8988T (cell line): ENCODE data around the gene STX1A.

Experiments
- DNase-seq: peaks from one replicate; pipeline ENCODE4 v3.0.0; 2011

Gene STX1A

GRCh38 chr7:73706126-73707044, 13.1 kb downstream of the STX1A start:
- peak; percentile 94 for DNase-seq

- DNase-seq = no peak
These were observed 13.9 kb downstream of the STX1A start for GRCh38 chr7:73705551-73705920.

- DNase-seq = no peak
These were observed 14.6 kb downstream of the STX1A start for GRCh38 chr7:73704640-73705550.

DNA sequence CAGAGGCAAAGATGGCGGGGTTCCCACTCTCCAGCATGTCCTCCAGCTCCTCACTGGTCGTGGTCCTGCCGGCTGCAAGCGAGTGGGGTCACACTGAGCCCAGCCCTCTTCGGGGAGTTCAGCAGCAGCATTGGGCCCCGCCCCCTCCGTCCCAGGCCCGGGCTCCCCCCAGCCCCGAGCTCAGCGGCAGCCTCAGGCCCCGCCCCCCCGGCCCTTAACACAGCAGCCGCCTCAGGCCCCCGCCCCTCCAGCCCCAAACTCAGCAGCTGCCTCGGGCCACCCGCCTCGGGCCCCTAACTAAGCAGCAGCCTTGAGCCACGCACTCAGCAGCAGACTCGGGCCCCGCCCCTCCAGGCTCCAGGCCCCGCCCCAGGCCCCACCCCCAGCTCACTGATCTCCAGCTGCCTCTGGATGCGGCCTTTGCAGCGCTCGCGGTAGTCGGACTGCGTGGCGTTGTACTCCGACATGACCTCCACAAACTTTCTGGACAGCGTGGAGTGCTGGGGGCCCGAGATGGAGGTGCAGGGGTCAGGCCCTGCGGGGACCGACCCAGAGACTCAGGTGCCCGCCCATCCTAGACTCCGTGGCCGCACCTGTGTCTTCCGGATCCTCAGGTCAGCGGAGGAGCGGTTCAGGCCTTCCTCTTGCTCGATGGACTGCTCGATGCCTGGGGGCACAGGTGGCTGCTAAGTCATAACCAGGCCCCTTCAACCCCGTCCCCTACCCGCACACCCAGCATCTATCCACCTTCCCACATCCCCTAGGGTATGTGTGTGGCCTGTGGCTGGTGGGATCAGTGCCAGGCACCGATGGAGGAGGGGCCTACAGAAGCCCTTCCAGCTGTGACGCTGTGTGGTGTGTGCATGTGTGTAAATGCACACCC, 15.5 kb downstream of the STX1A start:
- no peak for DNase-seq

DNA sequence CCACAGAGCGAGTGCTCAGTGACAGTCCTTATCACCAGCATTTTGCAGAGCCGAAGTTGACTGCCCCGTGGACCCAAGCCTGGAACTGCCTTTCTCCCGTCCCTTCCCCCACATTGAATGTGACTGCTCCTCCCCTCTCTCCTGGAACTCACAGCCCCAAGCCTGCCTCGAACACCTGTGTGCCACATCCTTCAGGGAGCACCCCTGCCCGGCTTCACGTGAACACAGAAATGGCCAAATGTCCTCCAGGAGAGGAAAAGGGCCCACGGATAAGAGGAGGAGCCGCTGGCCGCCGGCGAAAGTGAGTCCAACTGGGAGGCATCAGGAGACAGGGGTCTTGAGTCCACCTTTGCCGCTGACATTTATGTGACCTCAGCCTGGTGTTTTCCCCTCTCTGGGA, 16.2 kb downstream of the STX1A start:
- no peak for DNase-seq

GRCh38 chr7:73702665-73703064, 16.8 kb downstream of the STX1A start:
- no peak for DNase-seq

DNA sequence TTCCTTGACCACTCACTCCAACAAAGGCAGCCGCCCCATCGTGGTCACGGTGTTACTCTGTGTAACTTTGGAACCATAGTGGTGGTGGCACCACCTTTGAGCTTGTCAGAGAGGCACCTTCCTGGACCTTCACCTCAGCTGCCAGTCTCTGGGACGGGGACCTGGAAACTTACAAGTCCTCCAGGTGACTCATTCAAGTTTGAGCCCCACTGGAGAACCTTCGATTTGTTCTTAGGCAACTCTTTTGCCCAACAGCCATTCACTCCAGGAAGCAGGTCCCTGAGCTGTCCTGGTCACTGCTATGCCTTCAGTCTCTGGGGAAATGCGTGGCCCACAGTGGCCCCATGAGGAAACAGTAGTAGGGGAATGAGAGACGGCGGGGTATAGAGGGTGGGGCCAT, 17.2 kb downstream of the STX1A start:
- DNase-seq = no peak

DNA sequence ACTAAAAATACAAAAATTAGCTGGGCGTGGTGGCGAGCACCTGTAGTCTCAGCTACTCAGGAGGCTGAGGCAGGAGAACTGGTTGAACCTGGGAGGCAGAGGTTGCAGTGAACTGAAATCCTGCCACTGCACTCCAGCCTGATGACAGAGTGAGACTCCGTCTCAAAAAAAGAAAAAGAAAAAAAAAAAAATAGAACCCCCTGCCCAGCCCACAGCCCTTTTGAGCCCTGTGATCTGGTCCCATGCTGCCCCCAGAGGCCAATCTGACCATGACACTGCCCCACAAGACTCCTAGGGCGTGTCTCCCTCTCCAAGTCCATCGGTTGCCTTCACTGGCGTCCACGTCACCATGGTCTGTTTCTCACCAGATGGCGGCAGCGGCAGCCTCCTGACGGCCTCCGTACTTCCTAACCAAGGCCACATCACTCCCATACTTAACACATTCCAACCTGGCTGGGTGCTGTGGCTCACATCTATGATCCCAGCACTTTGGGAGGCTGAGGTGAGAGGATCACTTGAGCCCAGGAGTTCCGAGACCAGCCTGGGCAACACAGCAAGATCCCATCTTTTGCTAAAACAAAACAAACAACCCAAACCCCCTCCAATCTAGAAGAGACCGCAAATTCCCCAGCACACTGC, 18.0 kb downstream of the STX1A start:
- DNase-seq = no peak

GRCh38 chr7:73700581-73701134, 18.8 kb downstream of the STX1A start:
- no peak for DNase-seq

GRCh38 chr7:73700069-73700423, 19.4 kb downstream of the STX1A start:
- DNase-seq = no peak

DNA sequence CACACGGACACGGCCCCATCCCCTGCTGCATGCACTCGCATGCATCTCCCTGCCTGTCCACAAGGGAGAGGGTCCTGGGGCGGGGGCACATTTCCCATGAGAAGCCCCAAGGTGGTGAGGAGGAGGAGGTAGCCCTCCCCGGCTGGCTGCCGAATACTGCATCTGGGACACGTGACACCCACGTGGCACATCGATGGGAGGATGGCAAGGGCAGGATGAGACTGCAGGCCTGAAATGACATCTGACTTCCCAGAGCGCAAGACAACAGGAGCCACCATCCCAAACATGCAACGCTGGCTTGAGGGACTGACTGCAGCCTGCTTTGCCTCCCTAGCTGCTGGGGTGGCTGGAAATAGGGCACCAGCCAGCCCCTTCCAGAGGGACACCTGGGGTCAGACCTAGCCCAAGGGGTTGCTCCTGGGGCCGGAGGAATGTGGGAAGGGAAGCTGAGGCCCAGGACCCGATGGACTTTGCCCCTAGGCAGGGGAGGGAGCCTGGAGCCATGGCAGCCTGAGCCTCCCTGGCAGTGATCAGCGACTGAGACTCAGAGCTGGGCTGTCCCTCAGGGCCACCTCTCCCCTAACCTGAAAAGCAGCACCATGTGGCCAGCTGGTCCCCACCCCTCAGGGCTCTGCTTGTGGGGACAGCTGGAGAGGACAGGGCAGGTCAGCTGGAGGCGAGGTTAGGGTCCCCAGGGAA, 19.9 kb downstream of the STX1A start:
- DNase-seq = no peak

- DNase-seq = no peak
These were observed 21.1 kb downstream of the STX1A start for GRCh38 chr7:73698410-73698809.

GRCh38 chr7:73696372-73696771, 23.1 kb downstream of the STX1A start:
- DNase-seq = no peak

DNA sequence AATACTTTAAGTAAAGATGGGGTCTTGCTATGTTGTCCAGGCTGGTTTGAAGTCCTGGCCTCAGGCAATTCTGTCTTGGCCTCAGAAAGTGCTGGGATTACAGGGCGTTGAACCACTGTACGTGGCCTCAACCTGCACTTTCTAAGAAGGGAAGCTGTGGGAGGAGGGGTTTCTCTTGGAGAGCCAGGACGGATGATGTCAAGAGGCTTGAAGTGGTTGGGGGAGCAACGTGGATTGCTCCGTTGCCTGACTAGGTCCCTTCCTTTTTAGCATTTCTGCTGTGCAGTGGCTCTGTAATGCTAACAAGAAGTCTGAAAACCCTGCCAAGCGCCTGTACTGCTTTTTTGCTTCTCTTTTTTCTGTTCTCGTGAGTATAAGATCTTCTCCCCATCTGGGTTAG, 28.8 kb downstream of the STX1A start:
- DNase-seq = no peak

GRCh38 chr7:73688288-73688687, 31.2 kb downstream of the STX1A start:
- no peak for DNase-seq

GRCh38 chr7:73685311-73685710, 34.2 kb downstream of the STX1A start:
- no peak for DNase-seq

DNA sequence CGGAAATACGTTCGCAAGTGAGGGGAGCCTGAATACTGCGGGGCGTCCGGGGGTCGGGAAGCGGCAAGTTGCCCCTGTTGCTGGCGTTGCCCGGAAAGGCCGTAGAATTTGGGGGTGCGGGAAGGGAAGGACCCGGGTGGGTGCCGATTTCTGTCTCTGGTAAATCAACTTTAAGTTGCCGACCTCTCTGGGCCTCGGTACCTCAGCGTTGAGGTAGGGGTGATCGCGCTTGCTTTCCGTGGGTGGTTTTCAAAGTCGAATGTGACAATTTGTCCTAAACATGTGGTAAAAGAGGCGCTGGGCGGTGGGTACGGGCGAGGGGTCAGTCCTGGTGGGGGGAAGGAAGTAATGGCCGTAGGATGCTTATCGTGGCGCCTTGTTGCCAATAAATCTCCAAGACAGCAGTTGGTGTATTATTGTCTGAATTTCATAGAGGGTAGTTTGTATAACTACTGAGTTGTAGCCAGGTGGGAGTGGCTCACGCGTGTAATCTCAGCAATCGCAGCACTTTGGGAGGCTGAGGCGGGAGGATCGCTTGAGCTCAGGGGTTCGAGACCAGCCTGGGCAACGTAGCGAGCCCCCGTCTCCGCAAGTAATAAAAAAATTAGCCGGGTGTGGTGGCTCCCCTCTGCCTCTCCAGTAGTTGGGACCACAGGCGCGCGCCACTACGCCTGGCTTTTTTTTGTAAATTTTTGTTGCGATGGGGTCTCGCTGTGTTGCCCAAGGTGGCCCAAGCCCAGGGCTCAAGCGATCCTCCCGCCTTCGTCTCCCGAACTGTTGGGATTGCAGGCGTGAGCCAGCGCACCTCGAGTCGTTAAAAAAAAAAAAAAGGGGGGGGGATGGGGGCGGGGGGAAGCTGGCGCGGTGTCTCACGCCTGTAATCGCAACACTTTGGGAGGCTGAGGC, 35.4 kb downstream of the STX1A start:
- no peak for DNase-seq

- peak; percentile 70 for DNase-seq
These were observed 36.2 kb downstream of the STX1A start, which contains the start of the genes BUD23 and DNAJC30 for GRCh38 chr7:73683056-73683787. Gene BUD23, plus strand, starts transcription at chr7:73683597. Its CDS starts 29 bp downstream, at chr7:73683626. Gene DNAJC30, minus strand, starts transcription at chr7:73683453. Its CDS starts 30 bp downstream, at chr7:73683423.

- DNase-seq = no peak
These were observed 36.8 kb downstream of the STX1A start for GRCh38 chr7:73682745-73683055.

DNA sequence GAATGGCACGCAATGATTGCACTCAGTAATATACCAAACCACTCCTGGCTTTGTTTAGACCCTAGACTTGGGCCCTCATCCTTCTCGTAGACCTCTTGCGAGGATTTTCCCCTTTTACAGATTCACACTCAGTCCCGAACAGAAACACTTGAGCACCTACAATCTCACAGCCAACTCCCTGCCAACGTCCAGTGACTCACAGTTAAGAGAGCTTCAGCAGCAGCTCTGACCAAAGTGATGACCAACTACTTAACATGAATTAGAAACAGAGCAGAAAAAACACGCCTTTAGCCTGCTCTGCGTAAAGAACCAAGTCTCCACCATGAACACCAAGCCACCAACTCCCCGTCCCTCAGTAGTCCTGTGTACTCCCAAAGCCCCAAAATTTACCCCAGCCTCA, 38.4 kb downstream of the STX1A start:
- DNase-seq = no peak
